ENCODE measurements around the gene UNC13D. TPM values are rescaled to one million over a fixed set of nuclear protein-coding genes. Genes with fewer than 3 reads are reported as not detected.
"Not testable (repeated sequence)": the region's sequence is repeated elsewhere in the genome, so short reads cannot be mapped to it uniquely, and the experiment has no call there.

UNC13D gene
- polyA plus RNA-seq, 1 experiment, result 0.16 TPM

DNA sequence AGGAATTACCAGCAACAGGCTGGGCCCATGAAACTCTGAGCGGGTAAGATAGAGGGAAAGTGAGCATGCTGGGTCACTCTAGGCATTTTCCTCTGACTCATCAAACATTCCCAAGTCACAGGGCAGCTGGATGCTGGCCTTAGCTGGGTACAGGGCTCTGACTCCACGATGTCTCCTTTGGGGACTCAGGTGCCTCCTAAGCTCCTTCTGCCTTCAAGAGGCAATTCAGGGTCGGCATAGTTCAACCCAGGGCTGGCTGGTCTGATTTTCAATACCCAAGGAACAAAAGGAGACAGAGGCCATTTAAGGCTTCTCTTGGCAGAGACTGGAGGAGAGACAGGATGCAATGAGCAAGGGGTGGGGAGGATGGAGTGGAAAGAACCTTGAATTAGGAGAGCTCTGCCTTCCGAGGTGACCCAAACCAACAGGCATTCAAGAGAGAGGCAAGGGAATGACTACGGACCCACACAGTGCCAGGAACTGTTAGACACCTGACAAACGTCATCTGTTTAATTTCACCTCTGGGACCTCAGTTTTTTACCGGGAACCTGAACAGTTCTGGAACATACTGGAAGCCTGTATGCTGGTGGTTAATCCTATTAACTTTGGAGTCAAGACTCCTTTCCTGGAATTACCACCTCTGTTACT, 10.0 kb upstream of the UNC13D start:
- H3K27me3 ChIP-seq (ENCODE audit: control insufficient read depth, insufficient read depth, low read length), result no peaks in the 10 kb centered on the region
- CTCF ChIA-PET, result interaction anchor here (1.3 to 3.5 kb wide), 3 partner anchors 8 to 71 kb away, joined by 6 to 18 read pairs (median 8); no protein-coding TSS in a partner anchor
- POLR2A ChIA-PET, result interaction anchor here (0.6 to 2.0 kb wide), 8 partner anchors 9 to 458 kb away, joined by 3 to 21 read pairs (median 8); partner anchors contain the start of genes FBF1 and TRIM65
- TF ChIP-seq, protein P1, sequence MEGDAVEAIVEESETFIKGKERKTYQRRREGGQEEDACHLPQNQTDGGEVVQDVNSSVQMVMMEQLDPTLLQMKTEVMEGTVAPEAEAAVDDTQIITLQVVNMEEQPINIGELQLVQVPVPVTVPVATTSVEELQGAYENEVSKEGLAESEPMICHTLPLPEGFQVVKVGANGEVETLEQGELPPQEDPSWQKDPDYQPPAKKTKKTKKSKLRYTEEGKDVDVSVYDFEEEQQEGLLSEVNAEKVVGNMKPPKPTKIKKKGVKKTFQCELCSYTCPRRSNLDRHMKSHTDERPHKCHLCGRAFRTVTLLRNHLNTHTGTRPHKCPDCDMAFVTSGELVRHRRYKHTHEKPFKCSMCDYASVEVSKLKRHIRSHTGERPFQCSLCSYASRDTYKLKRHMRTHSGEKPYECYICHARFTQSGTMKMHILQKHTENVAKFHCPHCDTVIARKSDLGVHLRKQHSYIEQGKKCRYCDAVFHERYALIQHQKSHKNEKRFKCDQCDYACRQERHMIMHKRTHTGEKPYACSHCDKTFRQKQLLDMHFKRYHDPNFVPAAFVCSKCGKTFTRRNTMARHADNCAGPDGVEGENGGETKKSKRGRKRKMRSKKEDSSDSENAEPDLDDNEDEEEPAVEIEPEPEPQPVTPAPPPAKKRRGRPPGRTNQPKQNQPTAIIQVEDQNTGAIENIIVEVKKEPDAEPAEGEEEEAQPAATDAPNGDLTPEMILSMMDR (IDR thresholded peaks at IDR 0.05; ENCODE audit: low read depth, low read length), result no peak
- no peak for DNase-seq (ENCODE audit: low read depth, low spot score)
- no peaks in the 10 kb centered on the region for H3K9me3 ChIP-seq (ENCODE audit: control insufficient read depth, insufficient read depth, low read length)
- H3K27ac ChIP-seq (ENCODE audit: low read depth, low read length), result peak overlapping the region; percentile 57
- peak overlapping the region; percentile 94 for H3K4me3 ChIP-seq (ENCODE audit: low read depth, low read length)

DNA sequence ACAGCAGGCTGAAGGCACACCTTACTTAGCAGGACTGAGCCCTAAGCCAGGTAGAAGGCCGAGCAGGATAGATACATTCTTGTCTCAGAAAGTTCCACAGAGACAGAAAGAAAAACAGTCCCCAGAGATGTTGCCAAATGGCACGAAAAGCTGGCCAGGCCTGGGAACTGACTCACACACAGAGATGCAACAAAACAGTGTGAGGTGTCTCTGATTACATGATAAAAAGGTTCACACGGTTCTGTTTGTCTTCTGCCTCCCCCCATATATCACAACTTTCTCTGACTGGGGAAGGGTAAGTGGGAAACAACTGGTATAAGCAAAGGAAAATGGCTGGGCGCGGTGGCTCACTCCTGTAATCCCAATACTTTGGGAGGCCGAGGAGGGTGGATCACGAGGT, 9.2 kb upstream of the UNC13D start:
- TF ChIP-seq, protein P1 (IDR thresholded peaks at IDR 0.05; ENCODE audit: low read depth, low read length), result no peak
- no peaks in the 10 kb centered on the region for H3K9me3 ChIP-seq (ENCODE audit: control insufficient read depth, insufficient read depth, low read length)
- POLR2A ChIA-PET, result interaction anchor here (0.6 kb wide), 1 partner anchor 270 kb away, joined by 10 read pairs; no protein-coding TSS in a partner anchor
- H3K27me3 ChIP-seq (ENCODE audit: control insufficient read depth, insufficient read depth, low read length), result no peaks in the 10 kb centered on the region
- no peak for DNase-seq (ENCODE audit: low read depth, low spot score)
- no peak overlapping the region for H3K4me3 ChIP-seq (ENCODE audit: low read depth, low read length)
- H3K27ac ChIP-seq (ENCODE audit: low read depth, low read length), result no peak overlapping the region
- CTCF ChIA-PET, result interaction anchor here (0.6 to 3.5 kb wide), 3 partner anchors 7 to 70 kb away, joined by 3 to 18 read pairs (median 6); no protein-coding TSS in a partner anchor

- H3K9me3 ChIP-seq (ENCODE audit: control insufficient read depth, insufficient read depth, low read length); H3K27me3 ChIP-seq (ENCODE audit: control insufficient read depth, insufficient read depth, low read length); POLR2A ChIA-PET; CTCF ChIA-PET; H3K4me3 ChIP-seq (ENCODE audit: low read depth, low read length); H3K27ac ChIP-seq (ENCODE audit: low read depth, low read length); DNase-seq (ENCODE audit: low read depth, low spot score): not testable (repeated sequence)
Observed at GRCh38 chr17:75851693-75851991, 7.4 kb upstream of the UNC13D start.

- no peak for DNase-seq (ENCODE audit: low read depth, low spot score)
- TF ChIP-seq, protein P1 (IDR thresholded peaks at IDR 0.05; ENCODE audit: low read depth, low read length), result no peak
- ChIA-PET POLR2A (no interaction called here), CTCF (interaction anchor here (1.4 kb wide), 1 partner anchor 11 kb away, joined by 4 read pairs; no protein-coding TSS in a partner anchor)
- Histone ChIP-seq H3K4me3 (ENCODE audit: low read depth, low read length) (no peak overlapping the region), H3K9me3 (ENCODE audit: control insufficient read depth, insufficient read depth, low read length) (no peaks in the 10 kb centered on the region), H3K27me3 (ENCODE audit: control insufficient read depth, insufficient read depth, low read length) (no peaks in the 10 kb centered on the region), H3K27ac (ENCODE audit: low read depth, low read length) (no peak overlapping the region)
Observed at GRCh38 chr17:75850928-75851692, 6.9 kb upstream of the UNC13D start.

- Histone ChIP-seq H3K9me3 (ENCODE audit: control insufficient read depth, insufficient read depth, low read length) (no peaks in the 10 kb centered on the region), H3K4me3 (ENCODE audit: low read depth, low read length) (no peak overlapping the region), H3K27ac (ENCODE audit: low read depth, low read length) (no peak overlapping the region), H3K27me3 (ENCODE audit: control insufficient read depth, insufficient read depth, low read length) (no peaks in the 10 kb centered on the region)
- TF ChIP-seq, protein P1 (IDR thresholded peaks at IDR 0.05; ENCODE audit: low read depth, low read length), result no peak
- ChIA-PET CTCF (interaction anchor here (0.9 to 1.4 kb wide), 2 partner anchors 11 to 12 kb away, joined by 3 to 4 read pairs; no protein-coding TSS in a partner anchor), POLR2A (interaction anchor here (1.0 kb wide), 1 partner anchor 11 kb away, joined by 3 read pairs; no protein-coding TSS in a partner anchor)
- no peak for DNase-seq (ENCODE audit: low read depth, low spot score)
Observed at GRCh38 chr17:75849724-75850123, 5.5 kb upstream of the UNC13D start.
